Adipocyte (in vitro differentiated cells): ENCODE results near the gene LGI2.

ENCODE experiments used
- DNase-seq: peaks from one replicate; pipeline ENCODE4 v3.0.0-alpha.2; 2015; ENCODE audit warnings: low read depth
- H3K27me3 ChIP-seq: replicated peaks from 2 replicates; pipeline ENCODE4 v1.7.0; 2013; ENCODE audit warnings: mild to moderate bottlenecking, low read length, moderate library complexity; ENCODE audit not compliant: control insufficient read depth, insufficient read depth
- H3K36me3 ChIP-seq: 2 replicates; pipeline ENCODE4 v1.7.0; 2013; ENCODE audit warnings: low read length, mild to moderate bottlenecking, moderate library complexity; ENCODE audit not compliant: control insufficient read depth, insufficient read depth, severe bottlenecking
- H3K4me1 ChIP-seq: 2 replicates; pipeline ENCODE4 v1.7.0; 2013; ENCODE audit warnings: mild to moderate bottlenecking, low read length, moderate library complexity; ENCODE audit not compliant: control insufficient read depth, insufficient read depth
- H3K4me3 ChIP-seq: 2 replicates; pipeline ENCODE4 v1.7.0; 2013; ENCODE audit warnings: mild to moderate bottlenecking, low read length, moderate library complexity
- H3K9ac ChIP-seq: 2 replicates; pipeline ENCODE4 v1.7.0; 2013; ENCODE audit warnings: mild to moderate bottlenecking, low read length, moderate library complexity
- H3K9me3 ChIP-seq: 2 replicates; pipeline ENCODE4 v1.7.0; 2013; ENCODE audit warnings: mild to moderate bottlenecking, low read length, moderate library complexity; ENCODE audit not compliant: control insufficient read depth

The LGI2 gene

GRCh38 chr4:25013756-25014661 lies 16.7 kb downstream of the LGI2 start:
- Histone ChIP-seq H3K27me3 (peaks cover 10% of the 10 kb centered on the region), H3K4me1 (peaks cover 7% of the 10 kb centered on the region), H3K9me3 (no peaks in the 10 kb centered on the region), H3K4me3 (no peak overlapping the region), H3K9ac (no peak overlapping the region), H3K36me3 (no peaks in the 10 kb centered on the region)
- no peak for DNase-seq

GRCh38 chr4:25012655-25013054 lies 18.1 kb downstream of the LGI2 start:
- Histone ChIP-seq H3K27me3 (peaks cover 10% of the 10 kb centered on the region), H3K9ac (no peak overlapping the region), H3K36me3 (no peaks in the 10 kb centered on the region), H3K4me1 (peaks cover 7% of the 10 kb centered on the region), H3K4me3 (no peak overlapping the region), H3K9me3 (no peaks in the 10 kb centered on the region)
- no peak for DNase-seq

- Histone ChIP-seq H3K4me1 (peaks cover 7% of the 10 kb centered on the region), H3K4me3 (no peak overlapping the region), H3K27me3 (peaks cover 10% of the 10 kb centered on the region), H3K9me3 (no peaks in the 10 kb centered on the region), H3K9ac (no peak overlapping the region), H3K36me3 (no peaks in the 10 kb centered on the region)
- no peak for DNase-seq
Observed at GRCh38 chr4:25011135-25011866, 19.4 kb downstream of the LGI2 start.

GRCh38 chr4:25007598-25007997 lies 23.1 kb downstream of the LGI2 start:
- H3K4me3 ChIP-seq: no peak overlapping the region
- H3K36me3 ChIP-seq: no peaks in the 10 kb centered on the region
- no peak overlapping the region for H3K9ac ChIP-seq
- peaks cover 9% of the 10 kb centered on the region for H3K27me3 ChIP-seq
- DNase-seq: no peak
- no peaks in the 10 kb centered on the region for H3K9me3 ChIP-seq
- peaks cover 6% of the 10 kb centered on the region for H3K4me1 ChIP-seq

GRCh38 chr4:25002681-25003080 lies 28.1 kb downstream of the LGI2 start:
- peaks cover 8% of the 10 kb centered on the region for H3K4me1 ChIP-seq
- no peak overlapping the region for H3K9ac ChIP-seq
- H3K27me3 ChIP-seq: no peaks in the 10 kb centered on the region
- no peaks in the 10 kb centered on the region for H3K36me3 ChIP-seq
- H3K9me3 ChIP-seq: no peaks in the 10 kb centered on the region
- DNase-seq: no peak
- no peak overlapping the region for H3K4me3 ChIP-seq

- Histone ChIP-seq H3K4me3 (no peak overlapping the region), H3K9me3 (no peaks in the 10 kb centered on the region), H3K27me3 (no peaks in the 10 kb centered on the region), H3K36me3 (no peaks in the 10 kb centered on the region), H3K9ac (no peak overlapping the region), H3K4me1 (peaks cover 8% of the 10 kb centered on the region)
- DNase-seq: no peak
Observed at GRCh38 chr4:25001509-25001908, 29.2 kb downstream of the LGI2 start.

GRCh38 chr4:25000639-25001038 lies 30.1 kb downstream of the LGI2 start:
- H3K27me3 ChIP-seq: no peaks in the 10 kb centered on the region
- DNase-seq: no peak
- no peak overlapping the region for H3K4me3 ChIP-seq
- peaks cover 8% of the 10 kb centered on the region for H3K4me1 ChIP-seq
- no peak overlapping the region for H3K9ac ChIP-seq
- H3K36me3 ChIP-seq: no peaks in the 10 kb centered on the region
- H3K9me3 ChIP-seq: no peaks in the 10 kb centered on the region

- H3K9me3 ChIP-seq: peaks cover 9% of the 10 kb centered on the region
- peaks cover 8% of the 10 kb centered on the region for H3K4me1 ChIP-seq
- no peaks in the 10 kb centered on the region for H3K36me3 ChIP-seq
- no peaks in the 10 kb centered on the region for H3K27me3 ChIP-seq
- H3K4me3 ChIP-seq: no peak overlapping the region
- no peak for DNase-seq
- no peak overlapping the region for H3K9ac ChIP-seq
Observed at GRCh38 chr4:24999392-25000089, 31.2 kb downstream of the LGI2 start.

GRCh38 chr4:24995346-24995919 lies 35.3 kb downstream of the LGI2 start:
- Histone ChIP-seq H3K4me3 (no peak overlapping the region), H3K9ac (no peak overlapping the region), H3K27me3 (no peaks in the 10 kb centered on the region), H3K4me1 (no peaks in the 10 kb centered on the region), H3K36me3 (no peaks in the 10 kb centered on the region), H3K9me3 (peaks cover 9% of the 10 kb centered on the region)
- DNase-seq: no peak

- Histone ChIP-seq H3K36me3 (no peaks in the 10 kb centered on the region), H3K4me1 (no peaks in the 10 kb centered on the region)
- no peak for DNase-seq
Observed at GRCh38 chr4:24993551-24994080, 37.1 kb downstream of the LGI2 start.

More at GRCh38 chr4:24993551-24994080, 37.1 kb downstream of the LGI2 start:
- Histone ChIP-seq H3K4me3 (no peak overlapping the region), H3K27me3 (no peaks in the 10 kb centered on the region), H3K9ac (no peak overlapping the region), H3K9me3 (peaks cover 9% of the 10 kb centered on the region)
